Ascending aorta (tissue), 2 donors: ENCODE results near the gene HOPX. TPM values are rescaled to one million over a fixed set of nuclear protein-coding genes. Genes with fewer than 3 reads are reported as not detected.
"Not testable (repeated sequence)": the region's sequence is repeated elsewhere in the genome, so short reads cannot be mapped to it uniquely, and the experiment has no call there.

ENCODE experiments used
- DNase-seq, 2 donors: peaks; one replicate each; pipeline ENCODE4 v3.0.0-alpha.2; 2019; ENCODE audit warnings: low spot score in 2 of 2
- H3K27ac ChIP-seq, 2 donors: fragments of 200-600 bp; sonication (generic); one replicate each; pipeline ENCODE4 v1.5.1; 2016 to 2017; ENCODE audit warnings: mild to moderate bottlenecking in 1 of 2
- H3K27me3 ChIP-seq: fragments of 200-600 bp; sonication (generic); one replicate; pipeline ENCODE4 v1.5.1; 2017
- H3K36me3 ChIP-seq, 2 donors: fragments of 200-600 bp; sonication (generic); one replicate each; pipeline ENCODE4 v1.5.1; 2016
- H3K4me1 ChIP-seq, 2 donors: fragments of 200-600 bp; sonication (generic); one replicate each; pipeline ENCODE4 v1.5.1; 2016 to 2017; ENCODE audit warnings: mild to moderate bottlenecking in 1 of 2
- H3K4me3 ChIP-seq, 2 donors: fragments of 200-600 bp; sonication (generic); one replicate each; pipeline ENCODE4 v1.5.1; 2016 to 2017; ENCODE audit warnings: mild to moderate bottlenecking in 1 of 2
- H3K9me3 ChIP-seq, 2 donors: fragments of 200-600 bp; sonication (generic); one replicate each; pipeline ENCODE4 v1.5.1; 2016
- intact Hi-C: fragments of 100-400 bp; cut with DNase I; formaldehyde crosslinking; loops from one replicate; pipeline ENCODE4 v1.15.1; 2023
- total RNA-seq: library from RNA; depleted of rRNA; stranded (reverse); fragments of >200 nt; gene quantifications from one replicate; pipeline ENCODE4 v1.1.0, GENCODE V29; 2016
- TF ChIP-seq, protein P1 (sequence below), 3 experiments: fragments of 200-600 bp in 2 of 3; fragments of 450-650 bp in 1 of 3; sonication (generic) in 2 of 3; IDR thresholded peaks; one replicate each; pipeline ENCODE4 v1.5.1; 2016 to 2019; ENCODE audit warnings: antibody characterized with exemption in 3 of 3, mild to moderate bottlenecking in 1 of 3, moderate library complexity in 1 of 3

HOPX gene, protein sequence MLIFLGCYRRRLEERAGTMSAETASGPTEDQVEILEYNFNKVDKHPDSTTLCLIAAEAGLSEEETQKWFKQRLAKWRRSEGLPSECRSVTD
- 54.2 TPM for total RNA-seq

DNA sequence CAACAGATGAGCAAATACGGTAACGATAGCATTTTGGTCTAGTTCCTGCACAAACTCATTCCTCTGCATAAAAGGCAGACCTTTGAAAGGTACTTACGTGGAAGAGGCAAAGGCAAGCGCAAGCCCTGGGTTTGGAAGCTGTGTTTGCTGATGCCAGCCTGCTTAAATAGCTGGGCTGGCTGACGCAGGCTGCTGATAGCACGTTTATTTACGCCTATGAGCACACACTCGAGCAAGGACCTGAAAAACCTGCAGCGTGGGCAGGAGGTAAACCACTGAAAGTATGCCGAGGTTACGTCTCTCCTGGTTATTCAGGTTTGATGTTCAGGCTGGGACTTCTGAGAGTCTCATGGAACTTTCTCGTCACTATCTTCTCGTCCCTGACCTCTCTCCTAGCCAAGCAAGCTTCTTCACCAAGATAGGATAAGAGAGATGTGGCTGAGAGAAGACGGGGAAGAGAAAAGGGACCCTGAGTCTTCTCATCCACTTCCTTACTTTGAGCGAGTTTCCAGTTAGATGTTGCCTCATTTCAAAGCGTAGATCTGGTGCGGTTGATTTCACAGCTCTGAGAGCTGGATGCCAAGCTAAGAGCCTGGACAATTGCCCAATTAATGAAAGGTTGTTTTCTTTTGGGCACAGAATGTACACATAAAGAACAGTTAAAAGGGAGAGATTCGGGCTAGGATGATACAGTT is at the start of gene HOPX:
HOPX (minus strand) TSS at position 139 of the 695 bp plus-strand sequence. CDS start 23,480 bp downstream, outside the sequence.
- no peak within 1 kb of the TSS for H3K27ac ChIP-seq
- intact Hi-C loops = no loop called here
- H3K4me3 ChIP-seq = peak within 1 kb of the TSS in 1 of 2 donors; percentile 21
- H3K36me3 ChIP-seq = no peaks in the 10 kb centered on the region
- no peaks in the 10 kb centered on the region for H3K9me3 ChIP-seq
- no peak for DNase-seq
- no peaks in the 10 kb centered on the region for H3K27me3 ChIP-seq
- H3K4me1 ChIP-seq = no peaks in the 10 kb centered on the region
- TF ChIP-seq, protein P1, sequence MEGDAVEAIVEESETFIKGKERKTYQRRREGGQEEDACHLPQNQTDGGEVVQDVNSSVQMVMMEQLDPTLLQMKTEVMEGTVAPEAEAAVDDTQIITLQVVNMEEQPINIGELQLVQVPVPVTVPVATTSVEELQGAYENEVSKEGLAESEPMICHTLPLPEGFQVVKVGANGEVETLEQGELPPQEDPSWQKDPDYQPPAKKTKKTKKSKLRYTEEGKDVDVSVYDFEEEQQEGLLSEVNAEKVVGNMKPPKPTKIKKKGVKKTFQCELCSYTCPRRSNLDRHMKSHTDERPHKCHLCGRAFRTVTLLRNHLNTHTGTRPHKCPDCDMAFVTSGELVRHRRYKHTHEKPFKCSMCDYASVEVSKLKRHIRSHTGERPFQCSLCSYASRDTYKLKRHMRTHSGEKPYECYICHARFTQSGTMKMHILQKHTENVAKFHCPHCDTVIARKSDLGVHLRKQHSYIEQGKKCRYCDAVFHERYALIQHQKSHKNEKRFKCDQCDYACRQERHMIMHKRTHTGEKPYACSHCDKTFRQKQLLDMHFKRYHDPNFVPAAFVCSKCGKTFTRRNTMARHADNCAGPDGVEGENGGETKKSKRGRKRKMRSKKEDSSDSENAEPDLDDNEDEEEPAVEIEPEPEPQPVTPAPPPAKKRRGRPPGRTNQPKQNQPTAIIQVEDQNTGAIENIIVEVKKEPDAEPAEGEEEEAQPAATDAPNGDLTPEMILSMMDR (IDR thresholded peaks at IDR 0.05) = no peak

DNA sequence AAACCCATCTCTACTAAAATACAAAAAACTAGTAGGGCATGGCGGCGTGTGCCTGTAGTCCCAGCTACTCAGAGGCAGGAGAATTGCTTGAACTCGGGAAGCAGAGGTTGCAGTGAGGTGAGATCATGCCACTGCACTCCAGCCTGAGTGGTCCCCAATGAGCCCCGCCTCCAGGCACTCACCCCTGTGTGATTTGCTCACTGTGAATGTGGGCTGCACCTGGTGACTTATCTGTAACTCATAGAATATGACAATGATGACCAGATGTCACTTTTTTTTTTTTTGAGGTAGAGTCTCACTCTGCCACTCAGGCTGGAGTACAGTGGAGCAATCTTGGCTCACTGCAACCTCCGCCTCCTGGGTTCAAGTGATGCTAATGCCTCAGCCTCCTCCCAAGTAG is 49.0 kb upstream of the HOPX start:
- TF ChIP-seq, protein P1 (IDR thresholded peaks at IDR 0.05) = no peak

DNA sequence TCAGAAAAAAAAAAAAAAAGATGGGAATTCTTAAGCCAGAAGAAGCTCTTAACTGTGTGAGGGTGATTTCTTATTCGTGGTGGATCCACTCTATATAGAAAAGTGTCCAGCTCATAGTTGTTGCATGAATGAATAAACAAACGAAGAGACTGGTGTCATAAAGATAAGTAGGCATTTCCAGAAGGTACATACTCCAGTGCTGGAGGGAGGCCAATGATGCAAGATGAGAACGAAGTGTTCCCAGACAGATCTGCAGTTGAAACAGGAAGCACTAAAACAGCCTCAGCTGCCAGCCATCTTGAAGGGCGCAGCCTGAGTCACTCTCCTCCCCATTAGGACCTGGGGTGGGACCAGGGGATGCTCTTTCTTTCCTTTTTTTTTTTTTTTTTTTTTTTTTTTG is 47.4 kb upstream of the HOPX start:
- intact Hi-C loops = no loop called here
- DNase-seq = no peak
- Histone ChIP-seq H3K4me1 (no peaks in the 10 kb centered on the region), H3K4me3 (no peak overlapping the region), H3K36me3 (no peaks in the 10 kb centered on the region), H3K9me3 (no peaks in the 10 kb centered on the region), H3K27me3 (no peaks in the 10 kb centered on the region), H3K27ac (no peak overlapping the region)
- TF ChIP-seq, protein P1 (IDR thresholded peaks at IDR 0.05) = no peak

More for the DNA sequence above, 49.0 kb upstream of the HOPX start:
- no peaks in the 10 kb centered on the region for H3K27me3 ChIP-seq
- no peaks in the 10 kb centered on the region for H3K4me1 ChIP-seq
- intact Hi-C loops = no loop called here
- H3K4me3 ChIP-seq = no peak overlapping the region
- H3K9me3 ChIP-seq = no peaks in the 10 kb centered on the region
- no peak for DNase-seq
- H3K27ac ChIP-seq = no peak overlapping the region
- no peaks in the 10 kb centered on the region for H3K36me3 ChIP-seq

DNA sequence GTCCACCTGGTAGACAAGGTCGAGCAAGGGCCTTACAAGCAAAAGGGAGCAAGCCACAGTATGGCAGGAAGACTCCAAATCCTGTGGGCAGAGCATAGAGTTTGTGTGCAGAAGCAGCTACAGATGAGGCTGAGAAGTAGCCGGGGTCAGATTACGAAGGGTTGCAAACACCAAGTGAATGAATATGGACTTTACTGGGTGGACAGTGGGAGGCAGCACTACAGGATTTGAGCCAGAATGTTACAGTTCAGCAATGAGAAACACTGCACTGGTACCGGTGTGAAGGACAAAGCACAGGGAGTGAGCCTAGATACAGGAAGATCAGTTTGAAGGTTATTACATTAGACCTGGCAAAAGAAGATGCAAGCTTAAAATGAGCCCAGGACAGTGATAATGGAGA is 46.1 kb upstream of the HOPX start:
- H3K27ac ChIP-seq = no peak overlapping the region
- H3K4me1 ChIP-seq = no peaks in the 10 kb centered on the region
- no peak for DNase-seq
- H3K4me3 ChIP-seq = no peak overlapping the region
- H3K27me3 ChIP-seq = no peaks in the 10 kb centered on the region
- intact Hi-C loops = no loop called here
- no peaks in the 10 kb centered on the region for H3K36me3 ChIP-seq
- no peaks in the 10 kb centered on the region for H3K9me3 ChIP-seq
- TF ChIP-seq, protein P1 (IDR thresholded peaks at IDR 0.05) = no peak

DNA sequence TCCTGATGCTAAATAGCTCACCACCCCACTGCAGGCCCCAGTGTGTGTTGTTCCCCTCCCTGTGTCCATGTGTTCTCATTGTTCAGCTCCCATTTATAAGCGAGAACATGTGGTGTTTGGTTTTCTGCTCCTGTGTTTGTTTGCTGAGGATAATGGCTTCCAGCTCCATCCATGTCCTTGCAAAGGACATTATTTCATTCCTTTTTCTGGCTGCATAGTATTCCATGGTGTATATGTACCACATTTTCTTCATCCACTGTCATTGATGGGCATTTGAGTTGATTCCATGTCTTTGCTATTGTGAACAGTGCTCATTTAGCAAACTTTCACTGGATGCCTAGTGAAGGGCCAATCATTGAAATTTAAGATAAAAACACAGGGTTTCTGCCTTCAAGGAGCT is 45.5 kb upstream of the HOPX start:
- H3K9me3 ChIP-seq, H3K27me3 ChIP-seq, H3K36me3 ChIP-seq, H3K4me3 ChIP-seq, DNase-seq, H3K4me1 ChIP-seq, H3K27ac ChIP-seq, intact Hi-C loops: not testable (repeated sequence)

DNA sequence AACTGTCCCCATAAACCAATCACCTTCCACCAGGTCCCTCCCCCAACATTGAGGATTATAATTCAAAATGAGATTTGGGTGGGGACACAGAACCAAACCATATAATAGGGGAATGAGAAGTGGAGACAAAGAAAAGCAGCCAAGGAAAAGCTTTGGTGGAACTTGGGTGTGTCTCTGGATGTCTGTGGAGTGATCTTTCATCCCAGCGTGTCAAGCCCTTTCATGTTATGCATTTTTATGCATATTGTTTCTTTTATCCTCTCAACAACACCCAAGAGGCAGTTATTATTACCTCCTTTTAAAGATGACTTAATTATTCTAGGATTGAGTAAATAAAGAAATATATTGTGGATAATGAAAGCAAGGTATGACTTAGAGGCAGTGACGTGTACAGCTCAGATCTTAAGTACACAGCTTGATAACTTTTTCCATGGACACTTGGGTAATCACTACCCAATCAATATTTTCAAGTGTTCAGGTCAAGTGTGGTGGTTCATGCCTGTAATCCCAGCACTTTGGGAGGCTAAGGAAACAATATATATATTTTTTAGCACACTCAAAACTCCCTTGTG is 42.6 kb upstream of the HOPX start:
- intact Hi-C loops = no loop called here
- Histone ChIP-seq H3K27me3 (no peaks in the 10 kb centered on the region), H3K4me3 (no peak overlapping the region), H3K36me3 (no peaks in the 10 kb centered on the region), H3K9me3 (no peaks in the 10 kb centered on the region), H3K27ac (no peak overlapping the region), H3K4me1 (no peaks in the 10 kb centered on the region)
- no peak for DNase-seq
- TF ChIP-seq, protein P1 (IDR thresholded peaks at IDR 0.05) = no peak
